WTC11 (cell line): ENCODE data around the gene GSDMA. TPM values are rescaled to one million over a fixed set of nuclear protein-coding genes. Genes with fewer than 3 reads are reported as not detected.

ENCODE experiments used
- FOXP1 ChIP-seq: sonication (generic); formaldehyde crosslinking; IDR thresholded peaks from 2 replicates; pipeline ENCODE4 v1.8.0; 2022; ENCODE audit warnings: missing genetic modification reagents, mild to moderate bottlenecking, moderate library complexity, borderline replicate concordance
- JAZF1 ChIP-seq: fragments of 250-450 bp; sonication (Bioruptor Pico); IDR thresholded peaks from 2 replicates; pipeline ENCODE4 v1.9.0; 2021; ENCODE audit warnings: moderate library complexity, mild to moderate bottlenecking, inconsistent platforms
- NR1H2 ChIP-seq: sonication (generic); formaldehyde crosslinking; IDR thresholded peaks from 2 replicates; pipeline ENCODE4 v1.9.0; 2021; ENCODE audit warnings: mild to moderate bottlenecking, moderate library complexity, missing genetic modification reagents
- SP1 ChIP-seq: sonication (generic); formaldehyde crosslinking; conservative IDR thresholded peaks from 2 replicates; pipeline ENCODE4 v1.8.1; 2022; ENCODE audit warnings: missing genetic modification reagents
- ZBTB21 ChIP-seq: sonication (generic); formaldehyde crosslinking; IDR thresholded peaks from 2 replicates; pipeline ENCODE4 v1.8.1; 2023; ENCODE audit warnings: mild to moderate bottlenecking, missing genetic modification reagents, borderline replicate concordance
- ZNF232 ChIP-seq: sonication (generic); formaldehyde crosslinking; IDR thresholded peaks from 2 replicates; pipeline ENCODE4 v1.8.0; 2022; ENCODE audit warnings: mild to moderate bottlenecking, missing genetic modification reagents
- total RNA-seq: library from RNA; stranded (reverse); gene quantifications from 3 replicates; pipeline ENCODE4 v1.2.3, GENCODE V29; 2021
- TF ChIP-seq, protein P1 (sequence below): sonication (generic); formaldehyde crosslinking; conservative IDR thresholded peaks from 2 replicates; pipeline ENCODE4 v1.8.1; 2023; ENCODE audit warnings: mild to moderate bottlenecking, low read depth, missing genetic modification reagents, moderate library complexity
- TF ChIP-seq, protein P2 (sequence below): sonication (generic); formaldehyde crosslinking; IDR thresholded peaks from 2 replicates; pipeline ENCODE4 v1.8.1; 2023; ENCODE audit warnings: mild to moderate bottlenecking, missing genetic modification reagents
- TF ChIP-seq, protein P3 (sequence below): sonication (generic); formaldehyde crosslinking; IDR thresholded peaks from 2 replicates; pipeline ENCODE4 v1.8.0; 2022; ENCODE audit warnings: mild to moderate bottlenecking, missing genetic modification reagents
- TF ChIP-seq, protein P4 (sequence below): fragments of 250-450 bp; sonication (Bioruptor Pico); IDR thresholded peaks from 2 replicates; pipeline ENCODE4 v1.9.0; 2021; ENCODE audit warnings: mild to moderate bottlenecking, borderline replicate concordance
- TF ChIP-seq, protein P5 (sequence below): sonication (generic); formaldehyde crosslinking; IDR thresholded peaks from 2 replicates; pipeline ENCODE4 v1.8.1; 2022; ENCODE audit warnings: low read depth, mild to moderate bottlenecking, moderate library complexity, missing genetic modification reagents, borderline replicate concordance
- TF ChIP-seq, protein P6 (sequence below): sonication (generic); formaldehyde crosslinking; IDR thresholded peaks from 2 replicates; pipeline ENCODE4 v1.8.0; 2022; ENCODE audit warnings: mild to moderate bottlenecking, missing genetic modification reagents
- TF ChIP-seq, protein P7 (sequence below): fragments of 250-450 bp; sonication (Bioruptor Pico); IDR thresholded peaks from 2 replicates; pipeline ENCODE4 v1.9.0; 2021; ENCODE audit warnings: moderate library complexity, mild to moderate bottlenecking, inconsistent platforms, borderline replicate concordance
- TF ChIP-seq, protein P8 (sequence below): fragments of 250-450 bp; sonication (Bioruptor Pico); conservative IDR thresholded peaks from 2 replicates; pipeline ENCODE4 v1.9.0; 2021; ENCODE audit warnings: mild to moderate bottlenecking
- TF ChIP-seq, protein P9 (sequence below): sonication (generic); formaldehyde crosslinking; IDR thresholded peaks from 2 replicates; pipeline ENCODE4 v1.8.0; 2023; ENCODE audit warnings: mild to moderate bottlenecking, missing genetic modification reagents
- TF ChIP-seq, protein P10 (sequence below): fragments of 250-450 bp; sonication (Bioruptor Pico); IDR thresholded peaks from 2 replicates; pipeline ENCODE4 v1.9.0; 2021; ENCODE audit warnings: mild to moderate bottlenecking

GSDMA gene
- total RNA-seq, 1 experiment from 2014 or later: not detected

DNA sequence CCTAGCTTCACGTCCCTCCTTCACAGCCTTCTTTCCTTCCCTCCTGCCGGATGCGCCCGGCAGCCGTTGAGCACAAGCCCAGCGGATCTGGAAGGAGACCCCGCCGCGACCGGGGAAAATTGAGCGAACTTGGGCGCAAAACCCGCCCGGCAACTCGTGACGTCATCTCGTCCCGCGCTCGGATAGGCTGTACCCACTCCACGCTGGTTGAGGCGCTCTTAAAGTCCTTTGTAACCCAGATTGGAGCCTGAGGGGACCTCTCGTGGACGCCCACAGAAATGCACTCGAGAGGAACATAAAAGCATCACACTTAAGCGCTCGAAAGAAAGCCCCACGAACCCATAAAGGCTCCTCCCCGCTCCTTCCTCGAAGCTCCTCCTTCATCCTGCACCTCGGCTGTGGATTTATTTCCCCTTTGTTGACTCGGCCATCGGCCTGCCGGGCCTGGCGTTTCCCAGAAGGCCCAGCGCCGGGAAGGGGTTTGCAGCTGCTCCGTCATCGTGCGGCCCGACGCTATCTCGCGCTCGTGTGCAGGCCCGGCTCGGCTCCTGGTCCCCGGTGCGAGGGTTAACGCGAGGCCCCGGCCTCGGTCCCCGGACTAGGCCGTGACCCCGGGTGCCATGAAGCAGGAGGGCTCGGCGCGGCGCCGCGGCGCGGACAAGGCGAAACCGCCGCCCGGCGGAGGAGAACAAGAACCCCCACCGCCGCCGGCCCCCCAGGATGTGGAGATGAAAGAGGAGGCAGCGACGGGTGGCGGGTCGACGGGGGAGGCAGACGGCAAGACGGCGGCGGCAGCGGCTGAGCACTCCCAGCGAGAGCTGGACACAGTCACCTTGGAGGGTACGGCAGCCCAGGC lies 17.8 kb downstream of the GSDMA start, which contains the start of gene PSMD3 (continued):
- TF ChIP-seq, protein P1, sequence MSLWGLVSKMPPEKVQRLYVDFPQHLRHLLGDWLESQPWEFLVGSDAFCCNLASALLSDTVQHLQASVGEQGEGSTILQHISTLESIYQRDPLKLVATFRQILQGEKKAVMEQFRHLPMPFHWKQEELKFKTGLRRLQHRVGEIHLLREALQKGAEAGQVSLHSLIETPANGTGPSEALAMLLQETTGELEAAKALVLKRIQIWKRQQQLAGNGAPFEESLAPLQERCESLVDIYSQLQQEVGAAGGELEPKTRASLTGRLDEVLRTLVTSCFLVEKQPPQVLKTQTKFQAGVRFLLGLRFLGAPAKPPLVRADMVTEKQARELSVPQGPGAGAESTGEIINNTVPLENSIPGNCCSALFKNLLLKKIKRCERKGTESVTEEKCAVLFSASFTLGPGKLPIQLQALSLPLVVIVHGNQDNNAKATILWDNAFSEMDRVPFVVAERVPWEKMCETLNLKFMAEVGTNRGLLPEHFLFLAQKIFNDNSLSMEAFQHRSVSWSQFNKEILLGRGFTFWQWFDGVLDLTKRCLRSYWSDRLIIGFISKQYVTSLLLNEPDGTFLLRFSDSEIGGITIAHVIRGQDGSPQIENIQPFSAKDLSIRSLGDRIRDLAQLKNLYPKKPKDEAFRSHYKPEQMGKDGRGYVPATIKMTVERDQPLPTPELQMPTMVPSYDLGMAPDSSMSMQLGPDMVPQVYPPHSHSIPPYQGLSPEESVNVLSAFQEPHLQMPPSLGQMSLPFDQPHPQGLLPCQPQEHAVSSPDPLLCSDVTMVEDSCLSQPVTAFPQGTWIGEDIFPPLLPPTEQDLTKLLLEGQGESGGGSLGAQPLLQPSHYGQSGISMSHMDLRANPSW: no peak
- TF ChIP-seq FOXP1 (CRISPR knock-in tag): peak; percentile 90
- TF ChIP-seq, protein P2, sequence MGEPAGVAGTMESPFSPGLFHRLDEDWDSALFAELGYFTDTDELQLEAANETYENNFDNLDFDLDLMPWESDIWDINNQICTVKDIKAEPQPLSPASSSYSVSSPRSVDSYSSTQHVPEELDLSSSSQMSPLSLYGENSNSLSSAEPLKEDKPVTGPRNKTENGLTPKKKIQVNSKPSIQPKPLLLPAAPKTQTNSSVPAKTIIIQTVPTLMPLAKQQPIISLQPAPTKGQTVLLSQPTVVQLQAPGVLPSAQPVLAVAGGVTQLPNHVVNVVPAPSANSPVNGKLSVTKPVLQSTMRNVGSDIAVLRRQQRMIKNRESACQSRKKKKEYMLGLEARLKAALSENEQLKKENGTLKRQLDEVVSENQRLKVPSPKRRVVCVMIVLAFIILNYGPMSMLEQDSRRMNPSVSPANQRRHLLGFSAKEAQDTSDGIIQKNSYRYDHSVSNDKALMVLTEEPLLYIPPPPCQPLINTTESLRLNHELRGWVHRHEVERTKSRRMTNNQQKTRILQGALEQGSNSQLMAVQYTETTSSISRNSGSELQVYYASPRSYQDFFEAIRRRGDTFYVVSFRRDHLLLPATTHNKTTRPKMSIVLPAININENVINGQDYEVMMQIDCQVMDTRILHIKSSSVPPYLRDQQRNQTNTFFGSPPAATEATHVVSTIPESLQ: no peak
- peak; percentile 75 for TF ChIP-seq ZBTB21 (CRISPR knock-in tag)
- no peak for TF ChIP-seq ZNF232
- TF ChIP-seq JAZF1 (CRISPR knock-in tag): no peak
- TF ChIP-seq, protein P3, sequence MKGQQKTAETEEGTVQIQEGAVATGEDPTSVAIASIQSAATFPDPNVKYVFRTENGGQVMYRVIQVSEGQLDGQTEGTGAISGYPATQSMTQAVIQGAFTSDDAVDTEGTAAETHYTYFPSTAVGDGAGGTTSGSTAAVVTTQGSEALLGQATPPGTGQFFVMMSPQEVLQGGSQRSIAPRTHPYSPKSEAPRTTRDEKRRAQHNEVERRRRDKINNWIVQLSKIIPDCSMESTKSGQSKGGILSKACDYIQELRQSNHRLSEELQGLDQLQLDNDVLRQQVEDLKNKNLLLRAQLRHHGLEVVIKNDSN: no peak; the same call in 1 of the 2 replicates
- no peak for TF ChIP-seq NR1H2 (CRISPR knock-in tag)
- TF ChIP-seq, protein P4, sequence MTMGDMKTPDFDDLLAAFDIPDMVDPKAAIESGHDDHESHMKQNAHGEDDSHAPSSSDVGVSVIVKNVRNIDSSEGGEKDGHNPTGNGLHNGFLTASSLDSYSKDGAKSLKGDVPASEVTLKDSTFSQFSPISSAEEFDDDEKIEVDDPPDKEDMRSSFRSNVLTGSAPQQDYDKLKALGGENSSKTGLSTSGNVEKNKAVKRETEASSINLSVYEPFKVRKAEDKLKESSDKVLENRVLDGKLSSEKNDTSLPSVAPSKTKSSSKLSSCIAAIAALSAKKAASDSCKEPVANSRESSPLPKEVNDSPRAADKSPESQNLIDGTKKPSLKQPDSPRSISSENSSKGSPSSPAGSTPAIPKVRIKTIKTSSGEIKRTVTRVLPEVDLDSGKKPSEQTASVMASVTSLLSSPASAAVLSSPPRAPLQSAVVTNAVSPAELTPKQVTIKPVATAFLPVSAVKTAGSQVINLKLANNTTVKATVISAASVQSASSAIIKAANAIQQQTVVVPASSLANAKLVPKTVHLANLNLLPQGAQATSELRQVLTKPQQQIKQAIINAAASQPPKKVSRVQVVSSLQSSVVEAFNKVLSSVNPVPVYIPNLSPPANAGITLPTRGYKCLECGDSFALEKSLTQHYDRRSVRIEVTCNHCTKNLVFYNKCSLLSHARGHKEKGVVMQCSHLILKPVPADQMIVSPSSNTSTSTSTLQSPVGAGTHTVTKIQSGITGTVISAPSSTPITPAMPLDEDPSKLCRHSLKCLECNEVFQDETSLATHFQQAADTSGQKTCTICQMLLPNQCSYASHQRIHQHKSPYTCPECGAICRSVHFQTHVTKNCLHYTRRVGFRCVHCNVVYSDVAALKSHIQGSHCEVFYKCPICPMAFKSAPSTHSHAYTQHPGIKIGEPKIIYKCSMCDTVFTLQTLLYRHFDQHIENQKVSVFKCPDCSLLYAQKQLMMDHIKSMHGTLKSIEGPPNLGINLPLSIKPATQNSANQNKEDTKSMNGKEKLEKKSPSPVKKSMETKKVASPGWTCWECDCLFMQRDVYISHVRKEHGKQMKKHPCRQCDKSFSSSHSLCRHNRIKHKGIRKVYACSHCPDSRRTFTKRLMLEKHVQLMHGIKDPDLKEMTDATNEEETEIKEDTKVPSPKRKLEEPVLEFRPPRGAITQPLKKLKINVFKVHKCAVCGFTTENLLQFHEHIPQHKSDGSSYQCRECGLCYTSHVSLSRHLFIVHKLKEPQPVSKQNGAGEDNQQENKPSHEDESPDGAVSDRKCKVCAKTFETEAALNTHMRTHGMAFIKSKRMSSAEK (CRISPR knock-in tag): no peak
- TF ChIP-seq, protein P5, sequence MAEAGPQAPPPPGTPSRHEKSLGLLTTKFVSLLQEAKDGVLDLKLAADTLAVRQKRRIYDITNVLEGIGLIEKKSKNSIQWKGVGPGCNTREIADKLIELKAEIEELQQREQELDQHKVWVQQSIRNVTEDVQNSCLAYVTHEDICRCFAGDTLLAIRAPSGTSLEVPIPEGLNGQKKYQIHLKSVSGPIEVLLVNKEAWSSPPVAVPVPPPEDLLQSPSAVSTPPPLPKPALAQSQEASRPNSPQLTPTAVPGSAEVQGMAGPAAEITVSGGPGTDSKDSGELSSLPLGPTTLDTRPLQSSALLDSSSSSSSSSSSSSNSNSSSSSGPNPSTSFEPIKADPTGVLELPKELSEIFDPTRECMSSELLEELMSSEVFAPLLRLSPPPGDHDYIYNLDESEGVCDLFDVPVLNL: peak; percentile 86; the same call in 1 of the 2 replicates
- TF ChIP-seq, protein P6, sequence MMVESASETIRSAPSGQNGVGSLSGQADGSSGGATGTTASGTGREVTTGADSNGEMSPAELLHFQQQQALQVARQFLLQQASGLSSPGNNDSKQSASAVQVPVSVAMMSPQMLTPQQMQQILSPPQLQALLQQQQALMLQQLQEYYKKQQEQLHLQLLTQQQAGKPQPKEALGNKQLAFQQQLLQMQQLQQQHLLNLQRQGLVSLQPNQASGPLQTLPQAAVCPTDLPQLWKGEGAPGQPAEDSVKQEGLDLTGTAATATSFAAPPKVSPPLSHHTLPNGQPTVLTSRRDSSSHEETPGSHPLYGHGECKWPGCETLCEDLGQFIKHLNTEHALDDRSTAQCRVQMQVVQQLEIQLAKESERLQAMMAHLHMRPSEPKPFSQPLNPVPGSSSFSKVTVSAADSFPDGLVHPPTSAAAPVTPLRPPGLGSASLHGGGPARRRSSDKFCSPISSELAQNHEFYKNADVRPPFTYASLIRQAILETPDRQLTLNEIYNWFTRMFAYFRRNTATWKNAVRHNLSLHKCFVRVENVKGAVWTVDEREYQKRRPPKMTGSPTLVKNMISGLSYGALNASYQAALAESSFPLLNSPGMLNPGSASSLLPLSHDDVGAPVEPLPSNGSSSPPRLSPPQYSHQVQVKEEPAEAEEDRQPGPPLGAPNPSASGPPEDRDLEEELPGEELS (CRISPR knock-in tag): peak; percentile 91
- TF ChIP-seq, protein P7, sequence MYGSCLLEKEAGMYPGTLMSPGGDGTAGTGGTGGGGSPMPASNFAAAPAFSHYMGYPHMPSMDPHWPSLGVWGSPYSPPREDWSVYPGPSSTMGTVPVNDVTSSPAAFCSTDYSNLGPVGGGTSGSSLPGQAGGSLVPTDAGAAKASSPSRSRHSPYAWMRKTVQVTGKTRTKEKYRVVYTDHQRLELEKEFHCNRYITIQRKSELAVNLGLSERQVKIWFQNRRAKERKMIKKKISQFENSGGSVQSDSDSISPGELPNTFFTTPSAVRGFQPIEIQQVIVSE (CRISPR knock-in tag): no peak
- TF ChIP-seq, protein P8, sequence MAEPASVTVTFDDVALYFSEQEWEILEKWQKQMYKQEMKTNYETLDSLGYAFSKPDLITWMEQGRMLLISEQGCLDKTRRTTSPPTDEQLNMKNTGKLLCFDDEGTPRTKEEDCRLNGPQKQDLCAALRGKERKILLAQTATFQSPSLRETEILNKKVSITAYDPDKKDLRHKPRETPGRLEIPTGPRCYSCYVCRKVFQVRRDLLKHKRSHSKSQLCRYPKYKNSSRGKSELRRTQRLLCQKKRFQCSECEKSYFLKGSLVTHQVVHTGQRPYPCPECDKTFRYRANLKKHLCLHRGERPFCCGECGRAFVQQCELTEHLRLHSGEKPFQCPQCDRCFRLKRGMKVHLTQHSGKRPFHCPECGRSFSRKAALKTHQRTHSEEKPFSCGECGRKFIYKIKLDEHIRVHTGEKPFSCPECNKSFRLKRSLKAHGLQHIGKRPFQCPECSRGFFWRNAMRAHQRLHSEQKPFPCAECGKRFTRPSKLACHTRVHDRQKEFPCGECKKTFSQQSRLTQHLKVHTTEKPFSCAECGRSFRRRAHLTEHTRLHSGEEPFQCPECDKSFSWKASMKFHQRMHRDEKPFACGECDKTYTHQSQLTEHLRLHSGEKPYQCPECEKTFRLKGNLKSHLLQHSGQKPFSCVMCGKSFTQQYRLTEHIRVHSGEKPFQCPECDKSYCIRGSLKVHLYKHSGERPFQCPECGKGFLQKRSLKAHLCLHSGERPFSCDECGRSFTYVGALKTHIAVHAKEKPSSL: no peak
- TF ChIP-seq SP1 (CRISPR knock-in tag): peak; percentile 83
- TF ChIP-seq, protein P9, sequence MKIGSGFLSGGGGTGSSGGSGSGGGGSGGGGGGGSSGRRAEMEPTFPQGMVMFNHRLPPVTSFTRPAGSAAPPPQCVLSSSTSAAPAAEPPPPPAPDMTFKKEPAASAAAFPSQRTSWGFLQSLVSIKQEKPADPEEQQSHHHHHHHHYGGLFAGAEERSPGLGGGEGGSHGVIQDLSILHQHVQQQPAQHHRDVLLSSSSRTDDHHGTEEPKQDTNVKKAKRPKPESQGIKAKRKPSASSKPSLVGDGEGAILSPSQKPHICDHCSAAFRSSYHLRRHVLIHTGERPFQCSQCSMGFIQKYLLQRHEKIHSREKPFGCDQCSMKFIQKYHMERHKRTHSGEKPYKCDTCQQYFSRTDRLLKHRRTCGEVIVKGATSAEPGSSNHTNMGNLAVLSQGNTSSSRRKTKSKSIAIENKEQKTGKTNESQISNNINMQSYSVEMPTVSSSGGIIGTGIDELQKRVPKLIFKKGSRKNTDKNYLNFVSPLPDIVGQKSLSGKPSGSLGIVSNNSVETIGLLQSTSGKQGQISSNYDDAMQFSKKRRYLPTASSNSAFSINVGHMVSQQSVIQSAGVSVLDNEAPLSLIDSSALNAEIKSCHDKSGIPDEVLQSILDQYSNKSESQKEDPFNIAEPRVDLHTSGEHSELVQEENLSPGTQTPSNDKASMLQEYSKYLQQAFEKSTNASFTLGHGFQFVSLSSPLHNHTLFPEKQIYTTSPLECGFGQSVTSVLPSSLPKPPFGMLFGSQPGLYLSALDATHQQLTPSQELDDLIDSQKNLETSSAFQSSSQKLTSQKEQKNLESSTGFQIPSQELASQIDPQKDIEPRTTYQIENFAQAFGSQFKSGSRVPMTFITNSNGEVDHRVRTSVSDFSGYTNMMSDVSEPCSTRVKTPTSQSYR (CRISPR knock-in tag): 0 out of 2 replicates have a peak, but pooled peaks have one; percentile 62
- TF ChIP-seq, protein P10, sequence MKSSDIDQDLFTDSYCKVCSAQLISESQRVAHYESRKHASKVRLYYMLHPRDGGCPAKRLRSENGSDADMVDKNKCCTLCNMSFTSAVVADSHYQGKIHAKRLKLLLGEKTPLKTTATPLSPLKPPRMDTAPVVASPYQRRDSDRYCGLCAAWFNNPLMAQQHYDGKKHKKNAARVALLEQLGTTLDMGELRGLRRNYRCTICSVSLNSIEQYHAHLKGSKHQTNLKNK (CRISPR knock-in tag): no peak
